SK-N-SH treated with all-trans-retinoic acid at 6 μM for 48 hours (cell line): Measurements from ENCODE around the gene NHERF2.

Experiments used
- ARNTL ChIP-seq: fragments of 450-650 bp; formaldehyde crosslinking; IDR thresholded peaks from 2 replicates; pipeline ENCODE4 v1.5.0; 2020; ENCODE audit warnings: low read depth, mild to moderate bottlenecking, moderate library complexity, borderline replicate concordance
- BACH2 ChIP-seq: fragments of 250-450 bp; sonication (Bioruptor Pico); IDR thresholded peaks from 2 replicates; pipeline ENCODE4 v1.9.0; 2021; ENCODE audit warnings: mild to moderate bottlenecking, borderline replicate concordance
- GLIS3 ChIP-seq: fragments of 250-450 bp; sonication (Bioruptor Pico); IDR thresholded peaks from 2 replicates; pipeline ENCODE4 v1.5.0; 2020; ENCODE audit warnings: mild to moderate bottlenecking, moderate library complexity
- PPARA ChIP-seq: fragments of 250-450 bp; sonication (Bioruptor Pico); IDR thresholded peaks from 2 replicates; pipeline ENCODE4 v1.5.0; 2020; ENCODE audit warnings: mild to moderate bottlenecking, borderline replicate concordance
- RARB ChIP-seq: fragments of 250-450 bp; sonication (Bioruptor Pico); IDR thresholded peaks from 2 replicates; pipeline ENCODE4 v1.8.0; 2021; ENCODE audit warnings: mild to moderate bottlenecking, moderate library complexity
- ZFP3 ChIP-seq: fragments of 250-450 bp; sonication (Bioruptor Pico); IDR thresholded peaks from 2 replicates; pipeline ENCODE4 v1.5.0; 2020; ENCODE audit warnings: mild to moderate bottlenecking, moderate library complexity
- ZFP30 ChIP-seq: fragments of 450-650 bp; formaldehyde crosslinking; IDR thresholded peaks from 2 replicates; pipeline ENCODE4 v1.5.0; 2022; ENCODE audit warnings: mild to moderate bottlenecking, moderate library complexity
- ZNF565 ChIP-seq: fragments of 450-650 bp; formaldehyde crosslinking; conservative IDR thresholded peaks from 2 replicates; pipeline ENCODE4 v1.5.0; 2020; ENCODE audit warnings: low read depth, mild to moderate bottlenecking, moderate library complexity
- ZNF70 ChIP-seq: fragments of 450-650 bp; formaldehyde crosslinking; IDR thresholded peaks from 2 replicates; pipeline ENCODE4 v1.5.0; 2020; ENCODE audit warnings: mild to moderate bottlenecking, moderate library complexity
- TF ChIP-seq, protein P1 (sequence below): fragments of 250-450 bp; sonication (Bioruptor Pico); IDR thresholded peaks from 2 replicates; pipeline ENCODE4 v1.5.1; 2021; ENCODE audit warnings: mild to moderate bottlenecking, moderate library complexity
- TF ChIP-seq, protein P2 (sequence below): fragments of 250-450 bp; sonication (Bioruptor Pico); IDR thresholded peaks from 2 replicates; pipeline ENCODE4 v1.8.0; 2020; ENCODE audit warnings: mild to moderate bottlenecking, moderate library complexity, borderline replicate concordance
- TF ChIP-seq, protein P3 (sequence below): fragments of 250-450 bp; sonication (Bioruptor Pico); IDR thresholded peaks from 2 replicates; pipeline ENCODE4 v1.5.0; 2020; ENCODE audit warnings: mild to moderate bottlenecking, moderate library complexity
- TF ChIP-seq, protein P4 (sequence below): fragments of 250-450 bp; sonication (Bioruptor Pico); IDR thresholded peaks from 2 replicates; pipeline ENCODE4 v1.8.0; 2021; ENCODE audit warnings: low read depth, mild to moderate bottlenecking, moderate library complexity, borderline replicate concordance

DNA sequence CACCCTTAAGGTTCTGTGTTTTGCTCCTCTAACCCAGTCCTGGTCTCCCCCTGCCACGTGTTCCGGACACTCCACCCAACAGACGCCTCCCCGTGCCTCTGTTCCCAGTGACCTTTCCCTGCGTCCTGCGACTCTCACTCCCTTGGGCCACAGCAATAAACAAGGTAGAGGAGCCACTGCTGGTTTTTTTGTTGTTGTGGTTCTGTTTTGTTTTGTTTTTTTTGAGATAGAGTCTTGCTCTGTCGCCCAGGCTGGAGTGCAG is 10.8 kb upstream of the NHERF2 start:
- TF ChIP-seq ZFP30 (CRISPR knock-in tag) (no peak), BACH2 (CRISPR knock-in tag) (no peak), ARNTL (CRISPR knock-in tag) (no peak), ZNF565 (CRISPR knock-in tag) (no peak), ZNF70 (CRISPR knock-in tag) (no peak), RARB (CRISPR knock-in tag) (no peak), ZFP3 (CRISPR knock-in tag) (no peak), PPARA (CRISPR knock-in tag) (no peak), GLIS3 (CRISPR knock-in tag) (no peak)
- TF ChIP-seq, protein P1, sequence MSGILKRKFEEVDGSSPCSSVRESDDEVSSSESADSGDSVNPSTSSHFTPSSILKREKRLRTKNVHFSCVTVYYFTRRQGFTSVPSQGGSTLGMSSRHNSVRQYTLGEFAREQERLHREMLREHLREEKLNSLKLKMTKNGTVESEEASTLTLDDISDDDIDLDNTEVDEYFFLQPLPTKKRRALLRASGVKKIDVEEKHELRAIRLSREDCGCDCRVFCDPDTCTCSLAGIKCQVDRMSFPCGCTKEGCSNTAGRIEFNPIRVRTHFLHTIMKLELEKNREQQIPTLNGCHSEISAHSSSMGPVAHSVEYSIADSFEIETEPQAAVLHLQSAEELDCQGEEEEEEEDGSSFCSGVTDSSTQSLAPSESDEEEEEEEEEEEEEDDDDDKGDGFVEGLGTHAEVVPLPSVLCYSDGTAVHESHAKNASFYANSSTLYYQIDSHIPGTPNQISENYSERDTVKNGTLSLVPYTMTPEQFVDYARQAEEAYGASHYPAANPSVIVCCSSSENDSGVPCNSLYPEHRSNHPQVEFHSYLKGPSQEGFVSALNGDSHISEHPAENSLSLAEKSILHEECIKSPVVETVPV = no peak
- TF ChIP-seq, protein P2, sequence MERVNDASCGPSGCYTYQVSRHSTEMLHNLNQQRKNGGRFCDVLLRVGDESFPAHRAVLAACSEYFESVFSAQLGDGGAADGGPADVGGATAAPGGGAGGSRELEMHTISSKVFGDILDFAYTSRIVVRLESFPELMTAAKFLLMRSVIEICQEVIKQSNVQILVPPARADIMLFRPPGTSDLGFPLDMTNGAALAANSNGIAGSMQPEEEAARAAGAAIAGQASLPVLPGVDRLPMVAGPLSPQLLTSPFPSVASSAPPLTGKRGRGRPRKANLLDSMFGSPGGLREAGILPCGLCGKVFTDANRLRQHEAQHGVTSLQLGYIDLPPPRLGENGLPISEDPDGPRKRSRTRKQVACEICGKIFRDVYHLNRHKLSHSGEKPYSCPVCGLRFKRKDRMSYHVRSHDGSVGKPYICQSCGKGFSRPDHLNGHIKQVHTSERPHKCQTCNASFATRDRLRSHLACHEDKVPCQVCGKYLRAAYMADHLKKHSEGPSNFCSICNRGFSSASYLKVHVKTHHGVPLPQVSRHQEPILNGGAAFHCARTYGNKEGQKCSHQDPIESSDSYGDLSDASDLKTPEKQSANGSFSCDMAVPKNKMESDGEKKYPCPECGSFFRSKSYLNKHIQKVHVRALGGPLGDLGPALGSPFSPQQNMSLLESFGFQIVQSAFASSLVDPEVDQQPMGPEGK (CRISPR knock-in tag) = no peak
- TF ChIP-seq, protein P3, sequence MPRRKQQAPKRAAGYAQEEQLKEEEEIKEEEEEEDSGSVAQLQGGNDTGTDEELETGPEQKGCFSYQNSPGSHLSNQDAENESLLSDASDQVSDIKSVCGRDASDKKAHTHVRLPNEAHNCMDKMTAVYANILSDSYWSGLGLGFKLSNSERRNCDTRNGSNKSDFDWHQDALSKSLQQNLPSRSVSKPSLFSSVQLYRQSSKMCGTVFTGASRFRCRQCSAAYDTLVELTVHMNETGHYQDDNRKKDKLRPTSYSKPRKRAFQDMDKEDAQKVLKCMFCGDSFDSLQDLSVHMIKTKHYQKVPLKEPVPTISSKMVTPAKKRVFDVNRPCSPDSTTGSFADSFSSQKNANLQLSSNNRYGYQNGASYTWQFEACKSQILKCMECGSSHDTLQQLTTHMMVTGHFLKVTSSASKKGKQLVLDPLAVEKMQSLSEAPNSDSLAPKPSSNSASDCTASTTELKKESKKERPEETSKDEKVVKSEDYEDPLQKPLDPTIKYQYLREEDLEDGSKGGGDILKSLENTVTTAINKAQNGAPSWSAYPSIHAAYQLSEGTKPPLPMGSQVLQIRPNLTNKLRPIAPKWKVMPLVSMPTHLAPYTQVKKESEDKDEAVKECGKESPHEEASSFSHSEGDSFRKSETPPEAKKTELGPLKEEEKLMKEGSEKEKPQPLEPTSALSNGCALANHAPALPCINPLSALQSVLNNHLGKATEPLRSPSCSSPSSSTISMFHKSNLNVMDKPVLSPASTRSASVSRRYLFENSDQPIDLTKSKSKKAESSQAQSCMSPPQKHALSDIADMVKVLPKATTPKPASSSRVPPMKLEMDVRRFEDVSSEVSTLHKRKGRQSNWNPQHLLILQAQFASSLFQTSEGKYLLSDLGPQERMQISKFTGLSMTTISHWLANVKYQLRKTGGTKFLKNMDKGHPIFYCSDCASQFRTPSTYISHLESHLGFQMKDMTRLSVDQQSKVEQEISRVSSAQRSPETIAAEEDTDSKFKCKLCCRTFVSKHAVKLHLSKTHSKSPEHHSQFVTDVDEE (CRISPR knock-in tag) = no peak
- TF ChIP-seq, protein P4, sequence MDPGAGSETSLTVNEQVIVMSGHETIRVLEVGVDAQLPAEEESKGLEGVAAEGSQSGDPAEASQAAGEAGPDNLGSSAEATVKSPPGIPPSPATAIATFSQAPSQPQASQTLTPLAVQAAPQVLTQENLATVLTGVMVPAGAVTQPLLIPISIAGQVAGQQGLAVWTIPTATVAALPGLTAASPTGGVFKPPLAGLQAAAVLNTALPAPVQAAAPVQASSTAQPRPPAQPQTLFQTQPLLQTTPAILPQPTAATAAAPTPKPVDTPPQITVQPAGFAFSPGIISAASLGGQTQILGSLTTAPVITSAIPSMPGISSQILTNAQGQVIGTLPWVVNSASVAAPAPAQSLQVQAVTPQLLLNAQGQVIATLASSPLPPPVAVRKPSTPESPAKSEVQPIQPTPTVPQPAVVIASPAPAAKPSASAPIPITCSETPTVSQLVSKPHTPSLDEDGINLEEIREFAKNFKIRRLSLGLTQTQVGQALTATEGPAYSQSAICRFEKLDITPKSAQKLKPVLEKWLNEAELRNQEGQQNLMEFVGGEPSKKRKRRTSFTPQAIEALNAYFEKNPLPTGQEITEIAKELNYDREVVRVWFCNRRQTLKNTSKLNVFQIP (CRISPR knock-in tag) = no peak
